H9 (cell line): ENCODE results near the gene MTCL1. TPM values are rescaled to one million over a fixed set of nuclear protein-coding genes. Genes with fewer than 3 reads are reported as not detected.

ENCODE experiments used
- DNase-seq: peaks from one replicate; pipeline ENCODE4 v3.0.0-alpha.2; 2017
- H2AFZ ChIP-seq: one replicate; pipeline ENCODE4 v1.6.1; 2013; ENCODE audit warnings: mild to moderate bottlenecking, low read length, control low read depth, moderate library complexity
- H2AK5ac ChIP-seq: 2 replicates; pipeline ENCODE4 v1.6.1; 2013; ENCODE audit warnings: low read length, control low read depth, mixed read lengths; ENCODE audit not compliant: insufficient read length
- H2BK120ac ChIP-seq: one replicate; pipeline ENCODE4 v1.6.1; 2013; ENCODE audit warnings: low read depth, mild to moderate bottlenecking, low read length, control low read depth, inconsistent platforms; ENCODE audit not compliant: poor library complexity, severe bottlenecking
- H2BK12ac ChIP-seq: 2 replicates; pipeline ENCODE4 v1.6.1; 2013; ENCODE audit warnings: low read length, control low read depth, mixed read lengths, low read depth; ENCODE audit not compliant: insufficient read length
- H2BK15ac ChIP-seq: 2 replicates; pipeline ENCODE4 v1.6.1; 2013; ENCODE audit warnings: low read depth, low read length, control low read depth
- H2BK20ac ChIP-seq: one replicate; pipeline ENCODE4 v1.6.1; 2013; ENCODE audit warnings: low read depth, mild to moderate bottlenecking, low read length, control low read depth, inconsistent platforms; ENCODE audit not compliant: poor library complexity, severe bottlenecking
- H2BK5ac ChIP-seq: 2 replicates; pipeline ENCODE4 v1.6.1; 2013; ENCODE audit warnings: low read length, control low read depth, mixed read lengths; ENCODE audit not compliant: insufficient read length
- H3K14ac ChIP-seq: 2 replicates; pipeline ENCODE4 v1.6.1; 2013; ENCODE audit warnings: low read length, control low read depth; ENCODE audit not compliant: insufficient read depth
- H3K18ac ChIP-seq: 2 replicates; pipeline ENCODE4 v1.6.1; 2013; ENCODE audit warnings: low read depth, mild to moderate bottlenecking, mixed read lengths, low read length, control low read depth; ENCODE audit not compliant: insufficient read length
- H3K23ac ChIP-seq: 2 replicates; pipeline ENCODE4 v1.6.1; 2013; ENCODE audit warnings: low read length, control low read depth, mixed read lengths, low read depth; ENCODE audit not compliant: insufficient read length
- H3K23me2 ChIP-seq: 2 replicates; pipeline ENCODE4 v1.6.1; 2013; ENCODE audit warnings: low read depth, mild to moderate bottlenecking, mixed read lengths, low read length, control low read depth; ENCODE audit not compliant: insufficient read length, poor library complexity, severe bottlenecking
- H3K27ac ChIP-seq: 2 replicates; pipeline ENCODE4 v1.5.1; 2013; ENCODE audit warnings: low read length, control low read depth, mixed read lengths, low read depth; ENCODE audit not compliant: insufficient read length
- H3K27me3 ChIP-seq: 2 replicates; pipeline ENCODE4 v1.6.1; 2013; ENCODE audit warnings: low read length, control low read depth, inconsistent platforms; ENCODE audit not compliant: insufficient read depth
- H3K4ac ChIP-seq: 2 replicates; pipeline ENCODE4 v1.6.1; 2013; ENCODE audit warnings: low read depth, mild to moderate bottlenecking, control low read depth, inconsistent platforms, low read length, moderate library complexity
- H3K4me1 ChIP-seq: 2 replicates; pipeline ENCODE4 v1.6.1; 2013; ENCODE audit warnings: low read length, control low read depth, inconsistent platforms; ENCODE audit not compliant: insufficient read depth
- H3K4me2 ChIP-seq: 2 replicates; pipeline ENCODE4 v1.6.1; 2013; ENCODE audit warnings: low read length, control low read depth, mixed read lengths; ENCODE audit not compliant: insufficient read length, insufficient read depth
- H3K56ac ChIP-seq: 2 replicates; pipeline ENCODE4 v1.6.1; 2013; ENCODE audit warnings: low read depth, mild to moderate bottlenecking, mixed read lengths, low read length, control low read depth; ENCODE audit not compliant: insufficient read length
- H3K79me1 ChIP-seq: 2 replicates; pipeline ENCODE4 v1.6.1; 2013; ENCODE audit warnings: low read depth, mild to moderate bottlenecking, moderate library complexity, low read length, control low read depth, inconsistent platforms; ENCODE audit not compliant: insufficient read depth, poor library complexity, severe bottlenecking
- H3K79me2 ChIP-seq: 2 replicates; pipeline ENCODE4 v1.6.1; 2013; ENCODE audit warnings: low read length, control low read depth, inconsistent platforms; ENCODE audit not compliant: insufficient read depth
- H3K9ac ChIP-seq: 2 replicates; pipeline ENCODE4 v1.6.1; 2013; ENCODE audit warnings: low read length, control low read depth, mixed read lengths; ENCODE audit not compliant: insufficient read length; ENCODE audit errors: extremely low read depth
- H3K9me3 ChIP-seq: one replicate; pipeline ENCODE4 v1.6.1; 2013; ENCODE audit warnings: low read depth, low read length, inconsistent platforms; ENCODE audit not compliant: control insufficient read depth
- H3T11ph ChIP-seq: one replicate; pipeline ENCODE4 v1.6.1; 2013; ENCODE audit warnings: mild to moderate bottlenecking, low read length, control low read depth, inconsistent platforms
- H4K20me1 ChIP-seq: one replicate; pipeline ENCODE4 v1.6.1; 2013; ENCODE audit not compliant: control insufficient read depth, insufficient read length, insufficient read depth
- H4K5ac ChIP-seq: 2 replicates; pipeline ENCODE4 v1.6.1; 2013; ENCODE audit warnings: low read depth, mild to moderate bottlenecking, mixed read lengths, low read length, control low read depth; ENCODE audit not compliant: insufficient read length
- H4K8ac ChIP-seq: replicated peaks from 2 replicates; pipeline ENCODE4 v1.6.1; 2013; ENCODE audit warnings: low read length, control low read depth, mixed read lengths, low read depth; ENCODE audit not compliant: insufficient read length
- H4K91ac ChIP-seq: 2 replicates; pipeline ENCODE4 v1.6.1; 2013; ENCODE audit warnings: low read depth, mild to moderate bottlenecking, moderate library complexity, mixed read lengths, low read length, control low read depth; ENCODE audit not compliant: insufficient read length
- H3K27ac Mint-ChIP-seq, 3 experiments: 2 replicates in 2 of 3; 3 replicates in 1 of 3; pipeline ENCODE4 v1.8.0; 2020 to 2021; ENCODE audit warnings: mixed read lengths in 3 of 3, mild to moderate bottlenecking in 1 of 3, moderate library complexity in 1 of 3
- H3K27me3 Mint-ChIP-seq: 2 replicates; pipeline ENCODE4 v1.8.0; 2021; ENCODE audit warnings: low read depth, mild to moderate bottlenecking, moderate library complexity, mixed read lengths
- H3K36me3 Mint-ChIP-seq, 3 experiments: 2 replicates in 2 of 3; 3 replicates in 1 of 3; pipeline ENCODE4 v1.8.0; 2020 to 2021; ENCODE audit warnings: low read depth in 3 of 3, mixed read lengths in 3 of 3; ENCODE audit not compliant: insufficient read depth in 1 of 3
- H3K4me1 Mint-ChIP-seq, 2 experiments: 2 replicates each; pipeline ENCODE4 v1.8.0; 2020; ENCODE audit warnings: mixed read lengths in 2 of 2
- H3K4me3 Mint-ChIP-seq, 2 experiments: 2 replicates in 1 of 2; 3 replicates in 1 of 2; pipeline ENCODE4 v1.8.0; 2020 to 2021; ENCODE audit warnings: mild to moderate bottlenecking in 2 of 2, mixed read lengths in 2 of 2, moderate library complexity in 1 of 2
- H3K9me3 Mint-ChIP-seq, 2 experiments: 2 replicates in 1 of 2; 3 replicates in 1 of 2; pipeline ENCODE4 v1.8.0; 2020; ENCODE audit warnings: mild to moderate bottlenecking in 2 of 2, mixed read lengths in 2 of 2, moderate library complexity in 1 of 2
- CTCF ChIP-seq: fragments of 200-600 bp; sonication (generic); conservative IDR thresholded peaks from 3 replicates; pipeline ENCODE4 v1.8.0; 2021; ENCODE audit warnings: antibody characterized with exemption, mild to moderate bottlenecking
- WGBS: extraction: QIAGEN DNeasy Blood & Tissue Kit; methylation state at CpG from one replicate; pipeline ENCODE4 v1.1.7; 2013; ENCODE audit warnings: missing lambda C conversion rate, low lambda C conversion rate, mixed read lengths; ENCODE audit not compliant: insufficient read length; ENCODE audit errors: extremely low coverage; 5-methylcytosine and 5-hydroxymethylcytosine counted together
- total RNA-seq: library from RNA; stranded (reverse); gene quantifications from 2 replicates; pipeline ENCODE4 v1.2.1, GENCODE V29; 2021

Gene MTCL1
- total RNA-seq, 1 experiment from 2014 or later: 50.7 TPM

DNA sequence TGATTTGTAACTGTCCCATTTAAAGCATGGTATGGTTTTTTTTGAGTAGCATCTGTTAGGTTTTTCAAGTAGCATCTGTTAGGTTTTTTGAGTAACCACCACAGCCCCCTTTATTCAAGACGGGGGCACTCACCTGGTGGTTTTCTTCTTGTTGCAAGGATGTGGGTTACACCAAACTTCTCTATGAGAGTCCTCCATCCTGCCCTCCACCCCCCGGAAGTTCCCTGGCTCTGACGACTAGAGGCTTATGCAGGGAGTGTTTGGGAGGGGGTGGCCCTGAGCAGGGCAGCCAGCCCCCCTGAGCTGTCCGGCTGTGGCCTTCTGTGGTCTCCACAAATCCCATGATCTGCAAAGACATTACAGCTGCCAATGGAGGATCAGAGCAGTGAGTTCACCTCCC, 39.3 kb downstream of the MTCL1 start:
- no peak overlapping the region for H2BK20ac ChIP-seq
- no peak overlapping the region for H3K9ac ChIP-seq
- no peaks in the 10 kb centered on the region for H3K79me2 ChIP-seq
- no peak overlapping the region for H3K18ac ChIP-seq
- WGBS: no CpG with 5 or more reads among the region's 4 CpGs
- no peak overlapping the region for H3K14ac ChIP-seq
- no peaks in the 10 kb centered on the region for H4K20me1 ChIP-seq
- H3T11ph ChIP-seq: no peak overlapping the region
- no peak overlapping the region for H2BK5ac ChIP-seq
- no peak for TF ChIP-seq CTCF
- no peak overlapping the region for H2BK12ac ChIP-seq
- H3K27me3 Mint-ChIP-seq: no peaks in the 10 kb centered on the region
- no peak overlapping the region for H3K4me2 ChIP-seq
- no peak overlapping the region for H4K91ac ChIP-seq
- no peaks in the 10 kb centered on the region for H3K9me3 Mint-ChIP-seq
- H2AFZ ChIP-seq: no peak overlapping the region
- no peaks in the 10 kb centered on the region for H3K9me3 ChIP-seq
- H3K4ac ChIP-seq: no peak overlapping the region
- no peaks in the 10 kb centered on the region for H3K23me2 ChIP-seq
- H2BK120ac ChIP-seq: no peak overlapping the region
- H2AK5ac ChIP-seq: no peak overlapping the region
- no peak overlapping the region for H3K23ac ChIP-seq
- H4K5ac ChIP-seq: no peak overlapping the region
- H3K36me3 Mint-ChIP-seq: peaks cover 18 to 50% (median 31%) of the 10 kb centered on the region in 3 experiments
- H3K27me3 ChIP-seq: no peaks in the 10 kb centered on the region
- H3K4me3 Mint-ChIP-seq: no peak overlapping the region
- H3K27ac ChIP-seq: no peak overlapping the region
- H3K56ac ChIP-seq: no peak overlapping the region
- H2BK15ac ChIP-seq: no peak overlapping the region
- no peak overlapping the region for H4K8ac ChIP-seq
- peaks cover 4 to 8% of the 10 kb centered on the region in 2 experiments for H3K4me1 Mint-ChIP-seq
- no peak for DNase-seq
- peaks cover 4% of the 10 kb centered on the region for H3K79me1 ChIP-seq
- H3K4me1 ChIP-seq: no peaks in the 10 kb centered on the region
- H3K27ac Mint-ChIP-seq: no peak overlapping the region
